Measurements from ENCODE around the gene MRPS10. TPM values are rescaled to one million over a fixed set of nuclear protein-coding genes. Genes with fewer than 3 reads are reported as not detected.

Gene MRPS10
- total RNA-seq, 1 donor from 2014 or later: 39.6 TPM

GRCh38 chr6:42159431-42160024 is 58.1 kb downstream of the MRPS10 start:
- Mint-ChIP-seq H3K27ac (no peak overlapping the region), H3K36me3 (ENCODE audit: low read depth) (no peaks in the 10 kb centered on the region), H3K27me3 (ENCODE audit: low read depth) (peaks cover 9% of the 10 kb centered on the region), H3K4me3 (ENCODE audit: low read depth) (no peak overlapping the region), H3K9me3 (no peaks in the 10 kb centered on the region), H3K4me1 (ENCODE audit: low read depth) (no peaks in the 10 kb centered on the region)
- no peak for DNase-seq (ENCODE audit: low spot score)
- intact Hi-C loops (cut with micrococcal nuclease): no loop called here

- H3K27me3 Mint-ChIP-seq (ENCODE audit: low read depth): peaks cover 10% of the 10 kb centered on the region
- intact Hi-C loops (cut with micrococcal nuclease): no loop called here
- no peak for DNase-seq (ENCODE audit: low spot score)
- H3K4me3 Mint-ChIP-seq (ENCODE audit: low read depth): no peak overlapping the region
- H3K9me3 Mint-ChIP-seq: no peaks in the 10 kb centered on the region
- no peak overlapping the region for H3K27ac Mint-ChIP-seq
- H3K4me1 Mint-ChIP-seq (ENCODE audit: low read depth): no peaks in the 10 kb centered on the region
- H3K36me3 Mint-ChIP-seq (ENCODE audit: low read depth): no peaks in the 10 kb centered on the region
Observed at GRCh38 chr6:42158631-42159030, 59.0 kb downstream of the MRPS10 start.

GRCh38 chr6:42158011-42158410 is 59.6 kb downstream of the MRPS10 start:
- intact Hi-C loops (cut with micrococcal nuclease): no loop called here
- no peak for DNase-seq (ENCODE audit: low spot score)
- Mint-ChIP-seq H3K27ac (no peak overlapping the region), H3K36me3 (ENCODE audit: low read depth) (no peaks in the 10 kb centered on the region), H3K27me3 (ENCODE audit: low read depth) (peaks cover 10% of the 10 kb centered on the region), H3K9me3 (no peaks in the 10 kb centered on the region), H3K4me3 (ENCODE audit: low read depth) (no peak overlapping the region), H3K4me1 (ENCODE audit: low read depth) (no peaks in the 10 kb centered on the region)

Other genes with a start within 250 kb of the MRPS10 start
- gene TAF8, start 167.3 kb downstream of the MRPS10 start, total RNA-seq: 38.8 and 41.9 TPM in 2 replicates
- gene C6orf132, start 75.2 kb downstream of the MRPS10 start, total RNA-seq: 0.09 and 0.23 TPM in 2 replicates
- gene GUCA1A, start 44.5 kb downstream of the MRPS10 start, total RNA-seq: 0.16 and 0.18 TPM in 2 replicates
- gene GUCA1B, start 22.9 kb downstream of the MRPS10 start, total RNA-seq: 1.0 and 1.1 TPM in 2 replicates
- 19.6 TPM in 2 replicates for gene TRERF1, start 234.1 kb upstream of the MRPS10 start, total RNA-seq

Data from activated T-helper 2 cell treated with anti-CD3 and anti-CD28 coated beads, Interferon-gamma antibody, Interleukin-2, Interleukin-4, amounts not matched to agents 10 μg/mL and 5 μg/mL and 100 μg/mL, durations not matched to agents 14 hours and 24 hours and 36 hours (primary cell).